ENCODE data around the gene DUOXA1. TPM values are rescaled to one million over a fixed set of nuclear protein-coding genes. Genes with fewer than 3 reads are reported as not detected.

Gene DUOXA1
- total and polyA plus RNA-seq, 2 of the 4 experiments (the other 2 are of a cell fraction): 0.02 TPM; not detected in 1

DNA sequence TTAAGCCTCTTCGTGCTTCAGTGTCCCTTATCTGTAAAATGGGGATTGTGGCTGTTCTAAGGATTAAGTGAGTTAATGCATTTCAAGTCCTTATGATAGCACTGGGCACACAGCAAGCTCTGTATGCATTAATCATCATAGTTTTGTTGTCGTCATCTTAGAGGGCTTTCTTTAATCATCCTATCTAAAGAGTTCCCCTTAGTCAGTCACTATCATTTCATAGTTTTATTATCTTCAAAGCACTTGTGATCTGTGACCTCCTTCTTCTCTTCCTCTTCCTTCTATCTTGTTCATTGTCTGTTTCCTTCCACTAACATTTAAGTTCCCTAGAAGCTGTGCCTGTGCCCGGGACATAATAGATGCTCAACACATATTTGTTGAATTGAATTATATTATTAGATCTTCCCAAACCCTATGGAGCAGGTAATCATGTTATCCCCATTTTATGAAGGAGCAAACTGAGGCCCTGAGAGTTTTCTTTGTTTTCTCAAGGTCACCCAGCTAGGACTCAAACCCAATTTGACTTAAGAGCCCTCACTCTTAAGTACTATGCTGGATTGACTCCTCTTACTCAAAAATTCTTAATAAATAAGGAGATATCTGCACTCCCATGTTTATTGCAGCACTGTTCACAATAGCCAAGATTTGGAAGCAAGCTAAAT lies 39.8 kb downstream of the DUOXA1 start:
- TF ChIP-seq MAZ (IDR thresholded peaks at IDR 0.05; ENCODE audit: borderline replicate concordance, low read depth, low read length) (no peak), MXI1 (IDR thresholded peaks at IDR 0.05; ENCODE audit: borderline replicate concordance, low read depth, low read length) (no peak), RAD21 (IDR thresholded peaks at IDR 0.05; ENCODE audit: low read length) (no peak), FOS (IDR thresholded peaks at IDR 0.05; ENCODE audit: low read depth, low read length) (no peak), SMC3 (IDR thresholded peaks at IDR 0.05; ENCODE audit: low read depth, low read length) (no peak), POLR2A (IDR thresholded peaks at IDR 0.05; ENCODE audit: low read depth, low read length) (no peak), RCOR1 (IDR thresholded peaks at IDR 0.05; ENCODE audit: insufficient replicate concordance, low read length) (no peak), BHLHE40 (IDR thresholded peaks at IDR 0.05; ENCODE audit: low read depth, low read length) (no peak), MAFK (IDR thresholded peaks at IDR 0.05; ENCODE audit: low read depth, low read length) (no peak)
- TF ChIP-seq, protein P1, sequence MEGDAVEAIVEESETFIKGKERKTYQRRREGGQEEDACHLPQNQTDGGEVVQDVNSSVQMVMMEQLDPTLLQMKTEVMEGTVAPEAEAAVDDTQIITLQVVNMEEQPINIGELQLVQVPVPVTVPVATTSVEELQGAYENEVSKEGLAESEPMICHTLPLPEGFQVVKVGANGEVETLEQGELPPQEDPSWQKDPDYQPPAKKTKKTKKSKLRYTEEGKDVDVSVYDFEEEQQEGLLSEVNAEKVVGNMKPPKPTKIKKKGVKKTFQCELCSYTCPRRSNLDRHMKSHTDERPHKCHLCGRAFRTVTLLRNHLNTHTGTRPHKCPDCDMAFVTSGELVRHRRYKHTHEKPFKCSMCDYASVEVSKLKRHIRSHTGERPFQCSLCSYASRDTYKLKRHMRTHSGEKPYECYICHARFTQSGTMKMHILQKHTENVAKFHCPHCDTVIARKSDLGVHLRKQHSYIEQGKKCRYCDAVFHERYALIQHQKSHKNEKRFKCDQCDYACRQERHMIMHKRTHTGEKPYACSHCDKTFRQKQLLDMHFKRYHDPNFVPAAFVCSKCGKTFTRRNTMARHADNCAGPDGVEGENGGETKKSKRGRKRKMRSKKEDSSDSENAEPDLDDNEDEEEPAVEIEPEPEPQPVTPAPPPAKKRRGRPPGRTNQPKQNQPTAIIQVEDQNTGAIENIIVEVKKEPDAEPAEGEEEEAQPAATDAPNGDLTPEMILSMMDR (conservative IDR thresholded peaks at IDR 0.05; ENCODE audit: low read depth, low read length): no peak
- TF ChIP-seq, protein P2, sequence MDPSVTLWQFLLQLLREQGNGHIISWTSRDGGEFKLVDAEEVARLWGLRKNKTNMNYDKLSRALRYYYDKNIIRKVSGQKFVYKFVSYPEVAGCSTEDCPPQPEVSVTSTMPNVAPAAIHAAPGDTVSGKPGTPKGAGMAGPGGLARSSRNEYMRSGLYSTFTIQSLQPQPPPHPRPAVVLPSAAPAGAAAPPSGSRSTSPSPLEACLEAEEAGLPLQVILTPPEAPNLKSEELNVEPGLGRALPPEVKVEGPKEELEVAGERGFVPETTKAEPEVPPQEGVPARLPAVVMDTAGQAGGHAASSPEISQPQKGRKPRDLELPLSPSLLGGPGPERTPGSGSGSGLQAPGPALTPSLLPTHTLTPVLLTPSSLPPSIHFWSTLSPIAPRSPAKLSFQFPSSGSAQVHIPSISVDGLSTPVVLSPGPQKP (IDR thresholded peaks at IDR 0.05; ENCODE audit: borderline replicate concordance, low read depth, low read length): no peak
- ChIA-PET POLR2A (ENCODE audit: unreplicated experiment) (no interaction called here), CTCF (interaction anchor here (0.6 to 3.0 kb wide), 2 partner anchors 28 to 384 kb away, joined by 5 to 14 read pairs; no protein-coding TSS in a partner anchor)
- Histone ChIP-seq H3K27me3 (ENCODE audit: control insufficient read depth, insufficient read depth, low read length) (peaks cover 34% of the 10 kb centered on the region), H4K5ac (ENCODE audit: low read depth, low read length) (no peak overlapping the region), H3K23ac (ENCODE audit: low read depth, low read length) (no peak overlapping the region), H3K14ac (replicated peaks; ENCODE audit: low read depth, low read length) (no peak overlapping the region), H4K91ac (ENCODE audit: insufficient read depth, low read depth, low read length) (no peak overlapping the region), H2BK15ac (ENCODE audit: low read depth, low read length) (no peak overlapping the region), H2AFZ (replicated peaks; ENCODE audit: low read length, poor library complexity) (no peak overlapping the region), H3K9me3 (ENCODE audit: control insufficient read depth, insufficient read depth, low read length) (no peaks in the 10 kb centered on the region), H2AK5ac (ENCODE audit: low read depth, low read length) (no peak overlapping the region), H3K79me1 (ENCODE audit: low read depth in 1 of 2, low read length in 2 of 2) (no peaks in the 10 kb centered on the region), H3K4ac (ENCODE audit: low read depth, low read length) (no peak overlapping the region), H3K56ac (ENCODE audit: extremely low read depth, insufficient read depth, low read length) (no peak overlapping the region), H4K20me1 (ENCODE audit: insufficient read depth, low read length) (no peaks in the 10 kb centered on the region), H3K4me2 (ENCODE audit: low read depth, low read length) (no peak overlapping the region), H2BK20ac (ENCODE audit: low read depth, low read length) (no peak overlapping the region), H2BK5ac (ENCODE audit: low read depth, low read length, poor library complexity, severe bottlenecking) (no peak overlapping the region), H3K4me3 (ENCODE audit: insufficient read depth, low read depth, low read length) (no peak overlapping the region), H3K27ac (ENCODE audit: insufficient read depth, low read length) (no peak overlapping the region), H3K9ac (ENCODE audit: low read depth, low read length) (no peak overlapping the region), H2BK120ac (ENCODE audit: low read depth, low read length) (no peak overlapping the region), H4K8ac (ENCODE audit: low read depth in 2 of 2, low read length in 2 of 2) (no peak overlapping the region), H3K4me1 (ENCODE audit: control insufficient read depth, insufficient read depth, low read length) (peaks cover 10% of the 10 kb centered on the region; the same call in 1 of the 2 replicates), H2AK9ac (replicated peaks; ENCODE audit: low read depth, low read length, poor library complexity) (no peak overlapping the region), H3K18ac (ENCODE audit: low read depth, low read length) (no peak overlapping the region), H3K9me1 (ENCODE audit: insufficient read depth, low read length) (peaks cover 9% of the 10 kb centered on the region), H3K36me3 (ENCODE audit: control insufficient read depth, insufficient read depth, low read length) (no peaks in the 10 kb centered on the region)
- 40% methylated on average over 1 of the region's 3 CpGs; no CpG with 5 or more reads in 1 of the 2 experiments for WGBS, 2 experiments (ENCODE audit: extremely low coverage in 2 of 2, insufficient read length in 1 of 2)
- dilution Hi-C loops (cut with HindIII; ENCODE audit: low sequenced_read_pairs, unreplicated experiment) (no loop called here), intact Hi-C loops (cut with micrococcal nuclease) (loop anchor here (5.0 kb wide), 1 partner anchor 68 kb away; the partner anchor contains the start of gene SORD), in situ Hi-C loops (cut with MboI; ENCODE audit: low sequenced_read_pairs) (no loop called here)
- ATAC-seq (ENCODE audit: low read depth) (no peak), DNase-seq (no peak)
- no TSS peak for BruUV-seq (replicated peaks)

Measured in IMR-90 (cell line).